KMS-11 (cell line): ENCODE results near the gene EGF.

Experiments used
- H2AFZ ChIP-seq: fragments of 200-600 bp; sonication (generic); 2 replicates; pipeline ENCODE4 v1.6.1; 2016; ENCODE audit warnings: antibody characterized with exemption, mixed run types, low read depth
- H3K27ac ChIP-seq: fragments of 200-600 bp; sonication (generic); 2 replicates; pipeline ENCODE4 v1.6.1; 2016; ENCODE audit warnings: mild to moderate bottlenecking, mixed run types
- H3K27me3 ChIP-seq: fragments of 200-600 bp; sonication (generic); 2 replicates; pipeline ENCODE4 v1.6.1; 2017; ENCODE audit warnings: mild to moderate bottlenecking, low read depth, mixed run types, moderate library complexity; ENCODE audit not compliant: insufficient read depth
- H3K36me3 ChIP-seq: fragments of 200-600 bp; sonication (generic); 2 replicates; pipeline ENCODE4 v1.6.1; 2017; ENCODE audit warnings: mild to moderate bottlenecking, mixed run types; ENCODE audit not compliant: insufficient read depth
- H3K4me1 ChIP-seq: fragments of 200-600 bp; sonication (generic); 2 replicates; pipeline ENCODE4 v1.6.1; 2016; ENCODE audit warnings: mild to moderate bottlenecking, low read depth, mixed run types; ENCODE audit not compliant: poor library complexity, severe bottlenecking
- H3K4me2 ChIP-seq: fragments of 200-600 bp; sonication (generic); 2 replicates; pipeline ENCODE4 v1.7.0; 2016; ENCODE audit warnings: mild to moderate bottlenecking, mixed run types
- H3K4me3 ChIP-seq: fragments of 200-600 bp; sonication (generic); IDR thresholded peaks from 2 replicates; pipeline ENCODE4 v1.6.1; 2017; ENCODE audit warnings: low read depth, low read length, mixed read lengths; ENCODE audit not compliant: insufficient read depth
- H3K79me2 ChIP-seq: fragments of 200-600 bp; sonication (generic); 2 replicates; pipeline ENCODE4 v1.6.1; 2016; ENCODE audit warnings: low read depth, mixed run types; ENCODE audit not compliant: insufficient read depth
- H3K9ac ChIP-seq: fragments of 200-600 bp; sonication (generic); 2 replicates; pipeline ENCODE4 v1.6.1; 2016; ENCODE audit warnings: mild to moderate bottlenecking, mixed run types
- H4K20me1 ChIP-seq: fragments of 200-600 bp; sonication (generic); 2 replicates; pipeline ENCODE4 v1.6.1; 2016; ENCODE audit warnings: mild to moderate bottlenecking, mixed run types; ENCODE audit not compliant: insufficient read depth
- CTCF ChIP-seq: fragments of 200-600 bp; sonication (generic); conservative IDR thresholded peaks from 2 replicates; pipeline ENCODE4 v1.6.1; 2017; ENCODE audit warnings: low read depth, mild to moderate bottlenecking, antibody characterized with exemption, low read length, moderate library complexity, mixed read lengths

The EGF gene

GRCh38 chr4:109879636-109880314 lies 32.9 kb upstream of the EGF start:
- H3K9ac ChIP-seq = no peak overlapping the region
- H3K36me3 ChIP-seq = no peaks in the 10 kb centered on the region
- no peak overlapping the region for H3K4me2 ChIP-seq
- H4K20me1 ChIP-seq = no peaks in the 10 kb centered on the region
- H3K4me3 ChIP-seq = no peak overlapping the region
- H3K27me3 ChIP-seq = no peaks in the 10 kb centered on the region
- H3K79me2 ChIP-seq = no peaks in the 10 kb centered on the region
- H3K4me1 ChIP-seq = peaks cover 4% of the 10 kb centered on the region
- no peak overlapping the region for H2AFZ ChIP-seq
- no peak for TF ChIP-seq CTCF
- no peak overlapping the region for H3K27ac ChIP-seq

- Histone ChIP-seq H3K4me2 (no peak overlapping the region), H3K4me1 (no peaks in the 10 kb centered on the region), H3K27me3 (no peaks in the 10 kb centered on the region), H3K9ac (no peak overlapping the region), H3K79me2 (no peaks in the 10 kb centered on the region), H3K4me3 (no peak overlapping the region), H2AFZ (no peak overlapping the region), H4K20me1 (no peaks in the 10 kb centered on the region), H3K36me3 (no peaks in the 10 kb centered on the region), H3K27ac (no peak overlapping the region)
- TF ChIP-seq CTCF = no peak
These were observed 26.4 kb upstream of the EGF start for GRCh38 chr4:109886303-109886702.

GRCh38 chr4:109887071-109887470 lies 25.6 kb upstream of the EGF start:
- Histone ChIP-seq H3K4me1 (no peaks in the 10 kb centered on the region), H3K27me3 (no peaks in the 10 kb centered on the region), H3K36me3 (no peaks in the 10 kb centered on the region), H3K9ac (no peak overlapping the region), H3K4me3 (no peak overlapping the region), H3K79me2 (no peaks in the 10 kb centered on the region), H4K20me1 (no peaks in the 10 kb centered on the region), H3K27ac (no peak overlapping the region), H3K4me2 (no peak overlapping the region), H2AFZ (no peak overlapping the region)
- no peak for TF ChIP-seq CTCF

GRCh38 chr4:109890076-109890475 lies 22.6 kb upstream of the EGF start:
- no peak overlapping the region for H3K9ac ChIP-seq
- H3K79me2 ChIP-seq = no peaks in the 10 kb centered on the region
- H3K4me3 ChIP-seq = no peak overlapping the region
- H3K27me3 ChIP-seq = no peaks in the 10 kb centered on the region
- H3K27ac ChIP-seq = no peak overlapping the region
- TF ChIP-seq CTCF = no peak
- H2AFZ ChIP-seq = no peak overlapping the region
- H3K4me1 ChIP-seq = no peaks in the 10 kb centered on the region
- H4K20me1 ChIP-seq = no peaks in the 10 kb centered on the region
- no peaks in the 10 kb centered on the region for H3K36me3 ChIP-seq
- no peak overlapping the region for H3K4me2 ChIP-seq
